LHCN-M2 (cell line): Measurements from ENCODE around the gene ERV3-1. TPM values are rescaled to one million over a fixed set of nuclear protein-coding genes. Genes with fewer than 3 reads are reported as not detected.
"Not testable (repeated sequence)": the region's sequence is repeated elsewhere in the genome, so short reads cannot be mapped to it uniquely, and the experiment has no call there.

Source experiments
- DNase-seq: peaks from one replicate; pipeline ENCODE4 v3.0.0-alpha.2; 2012; ENCODE audit warnings: low read depth
- total RNA-seq: library from RNA; depleted of rRNA; stranded (reverse); fragments of >200 nt; gene quantifications from 2 replicates; pipeline ENCODE4 v1.2.3, GENCODE V29; 2014; rRNA removed

Gene ERV3-1
- total RNA-seq, 1 experiment from 2014 or later, result 19.3 TPM

DNA sequence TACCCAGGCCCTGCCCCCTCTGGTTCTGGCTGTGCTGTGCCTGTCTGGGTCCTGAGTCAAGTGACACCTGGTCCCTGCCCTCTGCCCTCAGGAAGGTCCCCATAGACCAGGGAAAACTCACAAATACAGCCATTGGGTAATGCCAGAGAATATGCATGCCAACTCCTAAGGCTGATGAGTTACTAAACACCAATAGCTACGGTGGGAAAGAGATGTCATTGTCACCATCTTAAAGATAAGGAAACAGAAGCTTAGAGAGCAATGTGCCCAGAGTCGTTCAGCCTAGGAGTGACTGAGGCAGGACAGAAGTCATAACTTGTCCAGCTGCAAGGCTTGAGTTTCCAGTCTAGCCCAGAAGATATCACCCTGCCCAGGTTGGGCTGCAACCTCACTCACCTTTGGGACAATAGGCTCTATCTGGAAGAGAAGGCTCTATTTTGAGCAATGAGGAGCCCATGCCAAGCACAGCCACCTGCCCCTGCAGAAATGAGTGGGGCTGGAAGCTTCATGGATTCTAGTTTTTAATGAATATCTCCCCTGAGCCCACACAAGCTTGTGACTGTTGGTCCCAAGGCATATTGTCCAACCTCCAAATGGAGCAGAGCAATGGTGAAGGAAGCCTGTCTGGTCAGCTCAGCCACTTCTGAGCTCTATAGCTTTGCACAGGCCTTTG, 60.8 kb downstream of the ERV3-1 start:
- no peak for DNase-seq

DNA sequence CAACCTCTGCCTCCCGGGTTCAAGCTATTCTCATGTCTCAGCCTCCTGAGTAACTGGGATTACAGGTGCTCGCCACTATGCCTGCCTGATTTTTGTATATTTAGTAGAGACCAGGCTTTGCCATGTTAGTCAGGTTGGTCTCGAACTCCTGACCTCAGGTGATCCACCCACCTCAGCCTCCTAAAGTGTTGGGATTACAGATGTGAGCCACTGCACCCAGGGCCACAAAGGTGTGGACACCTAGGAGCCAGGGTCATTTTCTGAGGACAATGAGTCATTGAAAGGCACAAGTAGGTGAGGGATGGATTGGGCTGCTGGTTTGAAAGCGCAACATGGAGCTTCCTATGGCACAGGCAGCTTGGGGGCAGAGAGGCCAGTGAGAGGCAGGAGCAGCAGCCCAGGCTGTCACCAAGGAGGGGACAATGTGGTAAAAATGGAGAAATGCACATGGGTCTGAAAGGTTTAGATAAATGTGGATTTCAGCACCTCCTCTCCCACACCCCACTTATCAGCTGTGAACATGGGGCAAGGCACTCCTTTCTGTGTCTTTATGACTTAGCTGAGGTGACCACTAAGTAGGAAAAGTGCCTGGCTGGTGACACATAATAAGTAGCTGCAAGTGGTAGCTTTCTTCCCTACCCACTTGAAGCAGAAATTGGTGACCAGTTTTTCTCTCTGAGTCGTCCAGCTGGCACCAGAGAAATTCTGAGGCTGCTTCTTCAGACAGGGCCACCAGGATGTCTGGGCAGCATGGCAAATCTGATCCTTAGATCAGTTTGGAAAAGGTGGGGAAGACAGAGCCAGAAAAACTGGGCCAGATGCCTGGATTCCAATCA, 61.6 kb downstream of the ERV3-1 start:
- not testable (repeated sequence) for DNase-seq

Other genes with a start within 250 kb of the ERV3-1 start
- 9.1 and 11.3 TPM in 2 replicates for gene ZNF138, start 212.3 kb downstream of the ERV3-1 start, total RNA-seq
- gene ZNF273, start 103.4 kb downstream of the ERV3-1 start, total RNA-seq, result 8.7 and 9.6 TPM in 2 replicates
- gene ZNF117, start 15.7 kb downstream of the ERV3-1 start, total RNA-seq, result 8.4 and 9.9 TPM in 2 replicates